Measurements from ENCODE around the gene IFT80. TPM values are rescaled to one million over a fixed set of nuclear protein-coding genes. Genes with fewer than 3 reads are reported as not detected.

IFT80 gene
- polyA plus RNA-seq, 3 donors: 1.3 to 7.7 (median 1.4) TPM

- peak overlapping the region in 2 of 3 experiments; percentile 50 to 74 for H3K4me3 ChIP-seq (replicated peaks in 1 of 3; ENCODE audit: low read depth in 2 of 3, low read length in 3 of 3)
- peak overlapping the region; percentile 82 for H3K4me2 ChIP-seq (replicated peaks; ENCODE audit: extremely low read depth, low read length, poor library complexity, severe bottlenecking)
- H3K36me3 ChIP-seq (replicated peaks in 1 of 2; ENCODE audit: control insufficient read depth in 1 of 2, insufficient read depth in 2 of 2, low read length in 2 of 2): no peaks in the 10 kb centered on the region
- H3K9ac ChIP-seq (ENCODE audit: insufficient read depth, low read length, poor library complexity, severe bottlenecking): no peak overlapping the region
- Mint-ChIP-seq H3K36me3 (peaks cover 9 to 12% of the 10 kb centered on the region in 2 donors), H3K9me3 (peaks cover 0 to 15% (median 12%) of the 10 kb centered on the region in 7 donors), H3K27me3 (ENCODE audit: low read depth in 3 of 3) (peaks cover 32 to 46% (median 34%) of the 10 kb centered on the region in 3 donors), H3K4me3 (peak overlapping the region; percentile 79 to 86), H3K27ac (peak overlapping the region in 1 of 7 donors; percentile 15), H3K4me1 (peaks cover 25% of the 10 kb centered on the region)
- no peak for DNase-seq
- H3K4me1 ChIP-seq (ENCODE audit: control insufficient read depth in 1 of 2, insufficient read depth in 2 of 2, low read length in 2 of 2): peaks cover 22 to 31% of the 10 kb centered on the region in 2 donors
- H3K27ac ChIP-seq (ENCODE audit: low read depth in 1 of 2, low read length in 2 of 2): no peak overlapping the region
- H3K9me3 ChIP-seq (replicated peaks in 1 of 2; ENCODE audit: control insufficient read depth in 1 of 2, insufficient read depth in 1 of 2, low read length in 2 of 2): peaks cover 0 to 5% of the 10 kb centered on the region in 2 donors
- H3K79me2 ChIP-seq (ENCODE audit: insufficient read depth, low read length): no peaks in the 10 kb centered on the region
- no peak for TF ChIP-seq CTCF (IDR thresholded peaks at IDR 0.05)
- 0% methylated on average over 9 of the region's 16 CpGs for WGBS (ENCODE audit: insufficient coverage)
- no peaks in the 10 kb centered on the region for H4K20me1 ChIP-seq (ENCODE audit: insufficient read depth, low read length)
- peaks cover 30 to 48% of the 10 kb centered on the region in 2 donors for H3K27me3 ChIP-seq (ENCODE audit: control insufficient read depth in 2 of 2, insufficient read depth in 2 of 2, low read length in 2 of 2)
- peak overlapping the region; percentile 68 for H2AFZ ChIP-seq (ENCODE audit: insufficient read depth, low read depth, low read length, poor library complexity, severe bottlenecking)
- intact Hi-C loops (cut with micrococcal nuclease): loop anchor here in 1 of 2 donors (10.0 kb wide), 1 partner anchor 190 kb away; no protein-coding TSS in a partner anchor
Measured at GRCh38 chr3:160224811-160225175, 174.2 kb downstream of the IFT80 start.

DNA sequence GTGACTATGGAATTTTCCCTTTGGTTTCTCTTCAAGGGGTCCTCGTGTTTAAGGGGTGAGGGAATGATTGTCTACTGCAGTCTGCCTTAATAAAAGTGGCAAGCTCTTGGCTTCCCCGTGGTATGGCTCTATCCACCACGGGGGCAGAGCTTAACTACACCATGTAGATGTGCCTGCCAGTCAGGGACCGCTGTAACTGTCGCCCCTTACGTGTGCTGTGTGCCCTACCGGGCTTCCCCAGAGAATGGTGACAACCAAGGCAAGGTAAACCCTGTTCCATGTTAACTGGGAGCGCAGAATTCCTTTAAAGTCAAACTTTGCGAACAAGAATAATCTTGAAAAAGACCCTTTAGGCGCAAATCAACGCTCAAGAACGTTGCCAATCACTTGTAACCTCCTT is 174.8 kb downstream of the IFT80 start:
- Histone ChIP-seq H3K27ac (ENCODE audit: low read depth in 1 of 2, low read length in 2 of 2) (no peak overlapping the region), H3K9me3 (replicated peaks in 1 of 2; ENCODE audit: control insufficient read depth in 1 of 2, insufficient read depth in 1 of 2, low read length in 2 of 2) (peaks cover 0 to 5% of the 10 kb centered on the region in 2 donors), H3K4me3 (replicated peaks in 1 of 3; ENCODE audit: low read depth in 2 of 3, low read length in 3 of 3) (peak overlapping the region in 1 of 3 experiments; percentile 74), H3K4me2 (replicated peaks; ENCODE audit: extremely low read depth, low read length, poor library complexity, severe bottlenecking) (peak overlapping the region; percentile 82), H2AFZ (ENCODE audit: insufficient read depth, low read depth, low read length, poor library complexity, severe bottlenecking) (no peak overlapping the region), H3K79me2 (ENCODE audit: insufficient read depth, low read length) (no peaks in the 10 kb centered on the region), H4K20me1 (ENCODE audit: insufficient read depth, low read length) (no peaks in the 10 kb centered on the region), H3K9ac (ENCODE audit: insufficient read depth, low read length, poor library complexity, severe bottlenecking) (no peak overlapping the region), H3K27me3 (ENCODE audit: control insufficient read depth in 2 of 2, insufficient read depth in 2 of 2, low read length in 2 of 2) (peaks cover 30 to 48% of the 10 kb centered on the region in 2 donors), H3K36me3 (replicated peaks in 1 of 2; ENCODE audit: control insufficient read depth in 1 of 2, insufficient read depth in 2 of 2, low read length in 2 of 2) (no peaks in the 10 kb centered on the region), H3K4me1 (ENCODE audit: control insufficient read depth in 1 of 2, insufficient read depth in 2 of 2, low read length in 2 of 2) (peaks cover 22 to 31% of the 10 kb centered on the region in 2 donors)
- H3K9me3 Mint-ChIP-seq: peaks cover 0 to 15% (median 12%) of the 10 kb centered on the region in 7 donors
- H3K27ac Mint-ChIP-seq: no peak overlapping the region
- no peak for DNase-seq
- H3K4me3 Mint-ChIP-seq: peak overlapping the region in 1 of 2 donors; percentile 86
- 0% methylated on average over 9 of the region's 12 CpGs for WGBS (ENCODE audit: insufficient coverage)
- peaks cover 25% of the 10 kb centered on the region for H3K4me1 Mint-ChIP-seq
- peaks cover 32 to 46% (median 34%) of the 10 kb centered on the region in 3 donors for H3K27me3 Mint-ChIP-seq (ENCODE audit: low read depth in 3 of 3)
- intact Hi-C loops (cut with micrococcal nuclease): loop anchor here in 1 of 2 donors (10.0 kb wide), 1 partner anchor 191 kb away; no protein-coding TSS in a partner anchor
- TF ChIP-seq CTCF (IDR thresholded peaks at IDR 0.05): no peak
- H3K36me3 Mint-ChIP-seq: peaks cover 9 to 12% of the 10 kb centered on the region in 2 donors
